Lung (tissue), 12 donors: ENCODE measurements around the gene ASIC2. TPM values are rescaled to one million over a fixed set of nuclear protein-coding genes. Genes with fewer than 3 reads are reported as not detected.

Experiments used
- ATAC-seq: fragments of 200-7000 bp; cut with Tn5 transposase; one replicate; pipeline ENCODE4 v1.9.1; 2020; ENCODE audit warnings: moderate number of reproducible peaks; ENCODE audit not compliant: insufficient read depth, low FRiP score
- DNase-seq, 3 donors: peaks; one replicate each; pipeline ENCODE4 v3.0.0-alpha.2; 2013 to 2017
- H3K27ac ChIP-seq, 2 donors: one replicate each; pipeline ENCODE4 v1.5.1; 2013; ENCODE audit warnings: mild to moderate bottlenecking in 2 of 2, moderate library complexity in 2 of 2, control low read depth in 1 of 2, inconsistent platforms in 1 of 2, low read depth in 1 of 2, low read length in 1 of 2
- H3K27me3 ChIP-seq, 3 donors: one replicate each; pipeline ENCODE4 v1.5.1; 2013; ENCODE audit warnings: low read length in 2 of 3; ENCODE audit not compliant: control insufficient read depth in 3 of 3, insufficient read depth in 3 of 3
- H3K36me3 ChIP-seq, 4 donors: one replicate each; pipeline ENCODE4 v1.5.1; 2013; ENCODE audit warnings: low read length in 4 of 4, mild to moderate bottlenecking in 1 of 4, moderate library complexity in 1 of 4; ENCODE audit not compliant: control insufficient read depth in 4 of 4, insufficient read depth in 4 of 4
- H3K4me1 ChIP-seq, 5 donors: one replicate each; pipeline ENCODE4 v1.5.1; 2013; ENCODE audit warnings: low read length in 5 of 5, mild to moderate bottlenecking in 2 of 5, moderate library complexity in 1 of 5; ENCODE audit not compliant: control insufficient read depth in 5 of 5, insufficient read depth in 5 of 5
- H3K4me3 ChIP-seq: one replicate; pipeline ENCODE4 v1.5.1; 2013; ENCODE audit warnings: mild to moderate bottlenecking, control low read depth, moderate library complexity
- H3K9ac ChIP-seq, 2 donors: one replicate each; pipeline ENCODE4 v1.5.1; 2013; ENCODE audit warnings: low read length in 2 of 2, control low read depth in 1 of 2; ENCODE audit not compliant: insufficient read depth in 1 of 2
- H3K9me3 ChIP-seq, 4 donors: one replicate each; pipeline ENCODE4 v1.5.1; 2013; ENCODE audit warnings: low read length in 3 of 4, mild to moderate bottlenecking in 1 of 4, moderate library complexity in 1 of 4; ENCODE audit not compliant: control insufficient read depth in 4 of 4, insufficient read depth in 3 of 4
- WGBS, 2 donors: extraction: QIAGEN DNeasy Blood & Tissue Kit; methylation state at CpG; one replicate each; pipeline ENCODE4 v1.1.7; 2013; 5-methylcytosine and 5-hydroxymethylcytosine counted together
- polyA plus RNA-seq, 2 donors: library from polyadenylated mRNA; stranded (reverse); fragments of 200-250 nt; gene quantifications; one replicate each; pipeline ENCODE4 v1.2.1, GENCODE V29; 2013
- total RNA-seq, 2 donors: library from RNA; depleted of rRNA in 1 of 2; stranded (reverse); fragments of >200 nt in 1 of 2; gene quantifications; one replicate each; pipeline ENCODE4 v1.2.1, GENCODE V29; 2014 to 2021
- TF ChIP-seq, protein P1 (sequence below): IDR thresholded peaks from 2 replicates; pipeline ENCODE4 v1.5.1; 2012; ENCODE audit warnings: mild to moderate bottlenecking; ENCODE audit errors: control extremely low read depth, extremely low read depth
- donor health status: control.
- donor health status: control.
- donor health status: Bipolar disorder and iron deficiency.
- donor health status: healthy.
- donor health status: DM: yes; HTN: yes; CAD: no.

The ASIC2 gene
- total and polyA plus RNA-seq, 4 donors: 0.03 to 0.28 (median 0.14) TPM; not detected in 1

DNA sequence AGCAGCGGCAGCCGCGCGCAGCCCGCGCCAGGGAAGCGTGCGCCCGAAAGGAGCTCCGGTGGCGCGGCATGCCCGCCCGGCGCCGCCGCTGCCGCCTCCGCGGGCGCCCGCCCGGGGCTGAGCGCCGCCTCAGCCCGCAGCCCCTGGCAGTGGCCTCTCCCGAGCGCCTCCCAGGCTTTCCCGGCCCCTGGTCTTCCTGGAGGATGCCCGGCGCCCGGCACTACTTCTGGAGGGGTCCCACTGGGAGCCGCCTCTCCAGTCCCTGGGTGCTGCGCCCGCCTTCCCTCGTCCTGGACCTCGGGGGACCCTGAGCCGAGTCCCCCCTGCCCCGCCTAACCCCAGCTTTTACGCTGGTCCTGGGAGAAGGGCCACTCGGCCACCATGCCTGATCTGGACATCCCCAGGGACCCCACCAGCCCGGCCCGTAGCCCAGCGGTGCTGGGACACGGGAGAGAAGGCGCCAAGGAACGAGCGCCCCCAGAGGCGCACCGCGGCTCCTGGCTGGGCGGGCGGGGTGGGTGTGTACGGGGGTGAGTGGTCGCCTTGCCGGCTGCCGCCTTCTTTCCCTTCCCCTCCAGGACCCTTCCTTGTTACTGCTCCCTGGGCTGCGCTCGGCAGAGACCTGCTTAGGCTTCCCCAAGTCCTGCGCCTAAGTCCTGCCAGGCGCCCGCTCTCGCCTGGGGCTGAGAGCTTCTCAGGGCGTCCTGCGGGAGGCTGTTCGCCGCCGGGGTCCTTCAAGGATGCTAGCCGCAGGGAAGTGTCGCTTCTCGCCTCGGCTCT, 704 bp downstream of the ASIC2 start:
- ATAC-seq: no peak
- DNase-seq: peak; percentile 13 to 38 (median 38)
- Histone ChIP-seq H3K27me3 (peaks cover 16 to 84% (median 63%) of the 10 kb centered on the region in 3 donors), H3K27ac (no peak overlapping the region), H3K36me3 (no peaks in the 10 kb centered on the region), H3K9ac (no peak overlapping the region), H3K4me1 (peaks cover 0 to 11% (median 0%) of the 10 kb centered on the region in 5 donors), H3K9me3 (peaks cover 0 to 2% (median 0%) of the 10 kb centered on the region in 4 donors), H3K4me3 (no peak overlapping the region)
- WGBS, 2 donors: 1 to 2% methylated on average over 51 to 72 of the region's 72 CpGs
- TF ChIP-seq, protein P1, sequence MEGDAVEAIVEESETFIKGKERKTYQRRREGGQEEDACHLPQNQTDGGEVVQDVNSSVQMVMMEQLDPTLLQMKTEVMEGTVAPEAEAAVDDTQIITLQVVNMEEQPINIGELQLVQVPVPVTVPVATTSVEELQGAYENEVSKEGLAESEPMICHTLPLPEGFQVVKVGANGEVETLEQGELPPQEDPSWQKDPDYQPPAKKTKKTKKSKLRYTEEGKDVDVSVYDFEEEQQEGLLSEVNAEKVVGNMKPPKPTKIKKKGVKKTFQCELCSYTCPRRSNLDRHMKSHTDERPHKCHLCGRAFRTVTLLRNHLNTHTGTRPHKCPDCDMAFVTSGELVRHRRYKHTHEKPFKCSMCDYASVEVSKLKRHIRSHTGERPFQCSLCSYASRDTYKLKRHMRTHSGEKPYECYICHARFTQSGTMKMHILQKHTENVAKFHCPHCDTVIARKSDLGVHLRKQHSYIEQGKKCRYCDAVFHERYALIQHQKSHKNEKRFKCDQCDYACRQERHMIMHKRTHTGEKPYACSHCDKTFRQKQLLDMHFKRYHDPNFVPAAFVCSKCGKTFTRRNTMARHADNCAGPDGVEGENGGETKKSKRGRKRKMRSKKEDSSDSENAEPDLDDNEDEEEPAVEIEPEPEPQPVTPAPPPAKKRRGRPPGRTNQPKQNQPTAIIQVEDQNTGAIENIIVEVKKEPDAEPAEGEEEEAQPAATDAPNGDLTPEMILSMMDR: no peak

DNA sequence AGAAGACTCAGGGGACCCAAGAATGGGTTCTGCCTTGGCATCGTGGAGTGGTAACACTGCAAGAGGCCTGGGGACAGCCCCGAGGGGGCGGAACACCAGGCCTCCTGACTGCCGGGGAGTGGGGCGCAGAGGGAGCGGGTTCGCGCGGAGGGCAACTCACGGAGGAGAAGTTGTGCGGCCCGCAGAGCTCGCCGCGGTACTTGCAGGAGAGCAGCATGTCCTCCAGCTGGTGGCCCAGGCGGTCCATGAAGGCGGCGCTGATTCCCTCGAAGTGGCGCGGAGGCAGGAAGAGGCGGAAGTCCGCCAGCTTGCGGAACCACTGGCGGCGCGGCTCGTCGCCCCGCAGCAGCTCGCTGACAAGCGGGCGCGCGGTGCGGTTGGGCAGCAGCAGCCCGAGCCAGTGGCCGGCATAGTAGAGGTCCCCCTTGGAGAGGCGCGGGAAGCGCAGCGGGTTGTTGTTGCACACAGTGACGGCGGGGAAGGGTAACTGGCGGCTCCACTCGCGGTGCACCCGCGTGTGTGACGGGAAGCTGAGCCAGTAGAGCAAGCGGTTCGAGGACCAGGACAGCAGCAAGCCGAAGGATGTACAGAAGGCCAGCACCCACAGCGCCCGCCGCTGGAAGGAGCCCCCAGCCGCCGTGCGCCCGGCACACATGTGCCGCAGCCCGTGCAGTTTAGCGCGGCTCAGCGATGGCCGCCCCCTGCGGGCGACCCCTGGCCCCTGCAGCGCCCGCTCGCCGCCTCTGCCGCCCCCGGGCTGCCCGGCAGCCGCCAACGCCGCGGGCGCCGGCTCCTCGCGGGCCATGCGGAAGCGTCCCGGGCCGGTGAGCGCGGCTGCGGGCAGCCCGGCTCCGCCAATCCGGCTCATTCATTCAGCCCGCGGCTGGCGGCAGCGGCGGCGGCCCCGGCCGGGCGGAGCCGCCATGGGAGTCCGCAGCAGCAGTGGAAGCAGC, 1.6 kb downstream of the ASIC2 start:
- Histone ChIP-seq H3K9ac (no peak overlapping the region), H3K27ac (no peak overlapping the region), H3K9me3 (peaks cover 0 to 2% (median 0%) of the 10 kb centered on the region in 4 donors), H3K4me3 (peak overlapping the region; percentile 28), H3K36me3 (no peaks in the 10 kb centered on the region), H3K4me1 (peaks cover 0 to 12% (median 0%) of the 10 kb centered on the region in 5 donors), H3K27me3 (peaks cover 16 to 87% (median 63%) of the 10 kb centered on the region in 3 donors)
- WGBS, 2 donors: 1 to 2% methylated on average over 91 to 104 of the region's 104 CpGs
- ATAC-seq: no peak
- TF ChIP-seq, protein P1: no peak
- DNase-seq: peak; percentile 54 to 72 (median 70)

DNA sequence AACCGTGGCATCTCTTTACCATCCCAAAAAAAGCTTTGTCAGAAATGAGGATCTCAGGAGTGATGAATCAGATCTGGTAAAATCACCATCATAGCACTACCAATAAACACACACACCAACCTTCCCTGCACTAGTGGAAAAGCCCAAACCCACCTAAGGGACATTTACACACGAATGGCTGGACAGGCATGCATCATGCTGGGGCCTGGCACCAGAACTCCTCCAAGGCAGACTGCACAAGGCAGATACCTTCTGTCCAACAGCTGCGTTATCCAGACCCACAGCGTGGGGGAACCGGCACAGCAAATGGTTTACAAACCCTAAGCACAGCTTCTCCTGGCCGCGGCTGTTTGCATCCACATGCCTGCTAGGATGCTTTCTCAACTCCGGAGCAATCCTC, 2.8 kb downstream of the ASIC2 start:
- Histone ChIP-seq H3K27me3 (peaks cover 16 to 75% (median 53%) of the 10 kb centered on the region in 3 donors), H3K9ac (no peak overlapping the region), H3K4me1 (peaks cover 0 to 24% (median 2%) of the 10 kb centered on the region in 5 donors), H3K4me3 (no peak overlapping the region), H3K36me3 (no peaks in the 10 kb centered on the region), H3K9me3 (peaks cover 0 to 2% (median 0%) of the 10 kb centered on the region in 4 donors), H3K27ac (no peak overlapping the region)
- DNase-seq (no peak), ATAC-seq (no peak)
- 86 to 89% methylated on average over 8 of the region's 8 CpGs for WGBS, 2 donors
- TF ChIP-seq, protein P1: no peak
